ENCODE results near the gene NTRK2.

GRCh38 chr9:84659313-84659712 is 10.2 kb upstream of the NTRK2 start:
- TF ChIP-seq CTCF (optimal IDR thresholded peaks at IDR 0.05 in 1 of 3, IDR thresholded peaks at IDR 0.05 in 1 of 3, conservative IDR thresholded peaks at IDR 0.05 in 1 of 3; ENCODE audit: extremely low read depth in 1 of 3, insufficient read depth in 2 of 3, low read length in 3 of 3) (no peak), EZH2 (IDR thresholded peaks at IDR 0.05; ENCODE audit: low read length) (no peak)
